SKM-1 (cell line): Measurements from ENCODE around the gene PVALB.

Experiments
- DNase-seq: peaks from one replicate; lab custom pipeline; 2025; ENCODE audit not compliant: unreplicated experiment; lab: John Stamatoyannopoulos, UW

Gene PVALB

DNA sequence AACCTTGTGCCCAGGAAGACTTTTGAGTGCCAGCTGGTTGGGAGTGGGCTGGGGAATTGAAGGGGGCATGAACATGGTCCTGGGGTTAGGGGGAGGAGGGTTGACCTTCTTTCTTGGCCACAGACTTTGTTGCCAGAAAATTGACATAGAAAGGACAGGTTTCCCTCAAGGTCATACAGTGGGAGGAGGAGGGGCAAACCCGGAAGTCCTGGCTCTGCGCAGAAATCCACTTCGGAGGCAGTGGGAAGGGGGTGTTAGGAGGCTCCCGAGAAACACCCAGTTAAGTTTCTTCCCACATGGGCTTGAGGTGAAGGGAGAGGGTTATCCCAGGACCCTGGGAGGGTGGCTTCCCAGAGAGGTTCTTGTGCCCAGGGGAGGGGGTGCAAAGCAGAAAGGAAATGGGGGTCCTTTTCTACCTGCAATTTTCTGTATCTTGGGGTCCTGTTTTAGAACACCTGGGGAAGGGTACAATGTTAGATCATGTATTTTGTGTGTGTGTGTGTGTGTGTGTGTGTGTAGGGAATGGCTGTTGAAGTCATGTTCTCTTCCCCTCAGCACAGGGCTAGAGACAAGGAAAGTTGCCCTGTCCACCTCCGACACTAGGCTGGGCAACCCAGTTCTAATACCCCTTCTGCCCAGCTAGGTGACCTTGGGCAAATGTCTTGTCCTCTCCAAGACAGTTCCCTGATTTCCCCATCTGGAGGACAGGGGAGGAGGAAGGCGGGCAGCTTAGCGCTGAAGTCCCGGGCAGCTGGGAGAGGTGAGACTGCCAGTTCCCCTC, 1.1 kb downstream of the PVALB start:
- no peak for DNase-seq

- DNase-seq: no peak
These were observed 2.0 kb downstream of the PVALB start for GRCh38 chr22:36814801-36815200.

GRCh38 chr22:36811094-36811800, 5.6 kb downstream of the PVALB start:
- DNase-seq: no peak

- DNase-seq: no peak
These were observed 7.5 kb downstream of the PVALB start for GRCh38 chr22:36809351-36809750.

- no peak for DNase-seq
These were observed 8.0 kb downstream of the PVALB start for GRCh38 chr22:36808721-36809344.

DNA sequence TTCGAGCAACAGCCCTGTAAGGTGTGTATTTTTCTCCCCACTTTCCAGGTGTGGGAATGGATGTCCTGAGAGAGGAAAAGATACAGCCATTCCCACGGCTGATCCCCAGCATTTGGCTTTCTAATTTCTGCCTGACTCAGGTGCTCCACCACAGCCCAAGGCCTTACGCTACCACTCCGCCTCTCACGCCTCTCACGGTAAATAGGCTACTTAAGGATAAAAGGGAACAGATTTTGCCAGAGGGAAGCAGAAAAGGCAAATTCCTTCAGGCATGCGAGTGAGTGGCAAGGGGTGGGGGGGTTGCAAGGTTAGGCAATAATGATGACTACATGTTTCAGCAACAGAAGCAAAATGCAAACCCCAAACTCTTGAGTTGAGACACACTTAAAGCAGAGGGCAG, 9.2 kb downstream of the PVALB start:
- no peak for DNase-seq

GRCh38 chr22:36806835-36807234, 10.0 kb downstream of the PVALB start:
- DNase-seq: no peak

- no peak for DNase-seq
These were observed 13.5 kb downstream of the PVALB start for GRCh38 chr22:36803358-36803757.

DNA sequence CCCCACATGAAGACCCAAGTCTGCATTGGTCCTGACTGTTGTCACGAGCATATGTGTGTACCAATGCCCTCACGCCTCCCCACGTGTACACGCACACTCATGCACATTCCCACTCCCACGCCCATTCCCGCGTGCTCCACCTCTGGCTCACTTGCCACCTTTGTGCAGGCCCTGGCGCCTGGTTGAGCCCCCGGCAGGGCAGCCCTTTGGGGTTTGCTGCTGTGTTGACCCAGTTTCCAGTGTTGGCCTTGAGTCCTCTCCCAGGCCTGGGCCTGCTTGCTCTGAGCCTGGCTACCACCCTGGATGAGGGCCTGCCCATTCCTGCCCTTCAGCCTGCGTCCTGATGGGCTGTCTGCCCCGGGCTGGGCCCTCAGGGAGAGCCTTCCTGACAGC, 18.2 kb downstream of the PVALB start:
- DNase-seq: no peak

- DNase-seq: no peak
These were observed 18.7 kb downstream of the PVALB start for GRCh38 chr22:36797911-36798673.

DNA sequence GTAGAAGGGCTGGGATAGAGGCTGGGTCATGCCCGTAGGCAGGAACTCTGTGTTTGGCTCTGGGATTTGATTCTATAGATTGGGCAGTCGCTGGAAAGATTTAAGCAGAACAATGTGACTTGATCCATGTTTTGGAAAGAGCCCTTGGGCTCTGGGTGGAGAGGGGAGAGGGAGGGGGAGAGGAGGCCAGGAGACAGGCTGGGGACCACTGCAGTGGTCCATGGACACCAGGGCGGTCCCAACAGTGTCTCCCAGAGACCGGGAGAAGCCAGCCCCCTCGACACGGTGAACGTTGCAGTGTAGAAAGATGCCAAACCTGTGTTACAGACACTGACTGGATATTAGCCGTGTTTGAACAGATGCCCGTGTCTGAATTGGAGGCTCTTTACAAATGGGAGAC, 19.5 kb downstream of the PVALB start:
- DNase-seq: no peak

- DNase-seq: no peak
These were observed 20.2 kb downstream of the PVALB start for GRCh38 chr22:36796552-36797175.

GRCh38 chr22:36795633-36796032, 21.2 kb downstream of the PVALB start:
- no peak for DNase-seq

DNA sequence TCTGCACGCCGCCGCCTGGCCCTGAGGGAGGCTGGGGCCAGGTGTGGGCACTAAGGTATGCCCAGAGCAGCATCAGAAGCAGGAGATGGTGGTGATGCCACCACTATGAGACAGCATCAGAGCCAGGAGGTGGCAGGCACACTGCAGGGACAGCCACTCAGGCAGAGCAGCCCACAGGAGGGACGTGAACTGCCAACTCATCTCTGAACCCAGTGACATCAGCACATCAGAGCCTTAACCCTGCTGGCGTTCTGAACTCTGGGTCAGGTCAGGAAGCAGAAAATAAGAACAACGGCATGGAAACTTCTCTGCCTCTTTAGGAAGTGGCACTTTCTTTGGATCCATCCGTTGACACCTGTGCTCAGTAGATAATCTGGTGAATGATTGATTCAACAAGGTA, 26.2 kb downstream of the PVALB start:
- no peak for DNase-seq

DNA sequence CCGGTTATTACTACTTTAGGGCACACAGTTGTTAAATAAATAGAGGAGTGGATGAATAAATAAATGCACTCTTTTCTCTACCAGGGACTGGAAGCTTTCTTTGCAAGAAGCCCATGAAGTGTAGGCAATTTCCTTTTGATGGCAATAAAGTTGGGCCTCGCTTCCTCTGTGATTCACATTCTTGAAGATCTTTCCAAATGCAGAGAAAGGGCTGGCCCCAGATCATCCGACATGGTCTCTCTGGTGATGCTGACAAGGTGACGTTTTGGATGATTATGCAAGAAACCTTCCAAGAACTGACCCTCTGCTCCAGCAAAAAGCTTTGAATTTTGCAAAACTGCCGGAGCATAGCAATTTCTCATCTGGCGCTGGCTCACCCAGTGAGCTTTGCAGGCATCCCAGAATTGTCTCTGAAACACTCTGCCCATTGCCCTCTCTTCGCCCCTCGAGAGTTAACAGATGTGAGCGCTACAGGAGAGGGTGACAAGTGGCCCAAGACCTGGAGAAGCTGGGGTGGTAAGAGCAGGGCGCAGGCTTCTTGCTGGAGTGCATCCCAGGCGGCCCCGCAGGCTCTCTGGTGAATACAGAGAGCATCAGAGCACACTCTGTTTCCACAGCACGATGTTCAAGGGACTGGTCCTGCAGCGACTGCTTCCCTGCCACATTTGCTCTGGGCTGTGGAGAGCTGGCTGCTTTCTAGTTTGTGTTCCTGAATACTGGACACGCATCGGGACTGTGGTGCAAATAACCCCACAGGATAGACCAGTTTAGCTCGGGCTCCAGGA, 29.4 kb downstream of the PVALB start:
- no peak for DNase-seq

DNA sequence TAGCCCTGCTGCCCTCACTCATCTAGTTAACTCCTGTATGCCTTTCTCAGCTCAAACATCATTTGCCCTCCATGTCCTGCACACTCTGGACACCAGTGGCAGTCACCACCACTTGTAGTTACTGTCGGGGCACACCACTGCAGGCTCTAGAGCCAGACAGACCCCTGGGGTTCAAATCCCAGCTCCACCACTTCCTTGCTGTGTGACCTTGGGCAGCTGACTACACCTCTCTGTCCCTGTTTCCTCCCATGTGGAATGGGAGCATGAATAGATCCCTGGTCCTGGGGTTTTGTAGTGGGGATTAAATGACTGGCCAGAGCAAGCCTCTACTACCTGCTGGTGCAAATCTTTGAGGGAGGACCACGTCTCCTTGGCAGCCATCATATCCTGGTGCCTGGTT, 33.1 kb downstream of the PVALB start:
- DNase-seq: no peak

DNA sequence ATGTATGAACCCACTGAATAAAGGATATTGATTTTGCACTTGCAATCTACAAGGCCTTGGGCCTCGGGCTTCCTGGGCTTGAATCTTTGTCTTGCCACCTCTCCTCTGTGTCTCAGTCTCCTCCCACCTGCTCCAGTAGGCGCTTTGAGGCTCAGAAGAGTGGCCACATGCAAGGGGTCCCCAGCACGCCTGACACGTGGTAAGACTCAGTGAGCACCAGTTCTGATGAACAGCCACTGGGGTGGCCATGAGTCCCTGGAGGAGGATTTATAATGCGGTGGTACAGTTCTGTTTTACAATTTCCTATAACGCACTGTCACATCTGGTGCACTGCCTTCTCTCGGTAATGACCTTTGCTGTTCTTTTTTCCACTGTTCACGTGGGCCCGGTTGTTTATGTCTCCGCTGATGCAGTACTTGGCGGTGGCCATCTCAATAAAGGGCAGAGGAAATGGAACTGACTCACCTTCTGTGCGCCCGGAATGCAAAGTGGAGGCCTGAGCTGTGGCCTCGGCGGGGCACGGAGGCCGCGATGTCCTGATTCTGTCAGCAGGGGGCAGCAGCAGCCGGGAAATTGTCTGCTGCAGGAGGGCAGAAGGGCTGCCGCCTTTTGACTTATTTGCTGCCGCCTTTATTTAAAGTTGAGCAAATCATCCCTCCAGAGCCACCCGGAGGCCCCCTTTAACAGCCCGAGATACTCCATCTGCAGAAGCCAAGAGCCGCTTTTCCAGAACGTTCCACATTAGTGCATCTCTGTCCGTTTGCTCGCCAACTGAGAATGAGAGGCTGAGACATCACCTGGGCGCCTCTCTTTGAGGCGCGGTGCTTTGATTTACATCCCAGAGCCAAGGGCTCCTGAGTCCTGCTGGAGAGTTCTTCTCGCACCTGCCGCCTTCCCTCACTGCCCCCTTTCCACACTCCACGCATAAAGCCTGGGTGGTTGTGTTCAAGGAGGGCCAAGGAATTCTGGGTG, 34.9 kb downstream of the PVALB start:
- DNase-seq: peak; percentile 45

- no peak for DNase-seq
These were observed 38.8 kb downstream of the PVALB start for GRCh38 chr22:36778020-36778419.

GRCh38 chr22:36776722-36777121, 40.1 kb downstream of the PVALB start:
- DNase-seq: no peak
